WI38 (cell line): ENCODE data around the gene LTC4S.
A peak's percentile ranks its signal among the peaks of the same experiment; 100 is the strongest.

ENCODE experiments used
- H3K4me3 ChIP-seq: 2 replicates; pipeline ENCODE4 v1.5.1; 2011; ENCODE audit warnings: low read depth, mild to moderate bottlenecking, control low read depth, low read length
- TF ChIP-seq, protein P1 (sequence below): IDR thresholded peaks from 2 replicates; pipeline ENCODE4 v1.5.1; 2012; ENCODE audit warnings: low read depth, mild to moderate bottlenecking, control low read depth, low read length

The LTC4S gene

DNA sequence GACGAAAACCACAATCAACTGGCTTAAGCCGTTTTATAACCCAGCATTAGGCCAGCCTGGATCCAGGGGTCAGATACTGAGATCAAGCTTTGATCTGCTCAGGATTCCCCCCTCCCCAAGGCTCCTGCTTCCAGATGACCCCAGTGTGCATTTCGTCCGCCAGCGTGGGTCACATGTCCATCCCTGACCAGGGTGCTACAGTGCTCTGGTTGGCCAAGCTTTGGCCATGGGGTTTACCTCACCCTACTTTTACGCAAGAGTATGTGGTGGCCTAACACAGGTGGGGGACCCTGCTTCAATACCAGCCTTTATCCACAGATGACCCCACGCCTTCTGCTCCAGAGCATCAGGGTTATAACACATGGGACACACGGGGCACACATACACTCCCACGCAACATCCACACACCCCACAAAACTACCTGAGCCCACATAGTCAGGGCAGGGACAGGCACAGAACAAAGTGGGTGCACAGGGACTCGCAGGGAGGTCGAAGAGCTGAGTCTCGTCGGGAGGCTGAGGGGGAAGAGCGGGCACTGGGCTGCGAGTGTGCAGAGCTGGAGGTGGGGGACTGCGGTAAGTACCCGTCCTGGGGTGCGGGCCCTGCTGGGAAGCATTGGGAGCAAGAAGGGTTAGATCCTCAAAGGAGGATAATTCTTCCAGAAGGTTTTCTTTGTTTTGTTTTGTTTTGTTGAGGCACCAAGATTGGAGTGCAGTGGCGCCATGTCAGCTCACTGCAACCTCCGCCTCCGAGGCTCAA, 21.9 kb downstream of the LTC4S start:
- H3K4me3 ChIP-seq = no peak overlapping the region
- TF ChIP-seq, protein P1, sequence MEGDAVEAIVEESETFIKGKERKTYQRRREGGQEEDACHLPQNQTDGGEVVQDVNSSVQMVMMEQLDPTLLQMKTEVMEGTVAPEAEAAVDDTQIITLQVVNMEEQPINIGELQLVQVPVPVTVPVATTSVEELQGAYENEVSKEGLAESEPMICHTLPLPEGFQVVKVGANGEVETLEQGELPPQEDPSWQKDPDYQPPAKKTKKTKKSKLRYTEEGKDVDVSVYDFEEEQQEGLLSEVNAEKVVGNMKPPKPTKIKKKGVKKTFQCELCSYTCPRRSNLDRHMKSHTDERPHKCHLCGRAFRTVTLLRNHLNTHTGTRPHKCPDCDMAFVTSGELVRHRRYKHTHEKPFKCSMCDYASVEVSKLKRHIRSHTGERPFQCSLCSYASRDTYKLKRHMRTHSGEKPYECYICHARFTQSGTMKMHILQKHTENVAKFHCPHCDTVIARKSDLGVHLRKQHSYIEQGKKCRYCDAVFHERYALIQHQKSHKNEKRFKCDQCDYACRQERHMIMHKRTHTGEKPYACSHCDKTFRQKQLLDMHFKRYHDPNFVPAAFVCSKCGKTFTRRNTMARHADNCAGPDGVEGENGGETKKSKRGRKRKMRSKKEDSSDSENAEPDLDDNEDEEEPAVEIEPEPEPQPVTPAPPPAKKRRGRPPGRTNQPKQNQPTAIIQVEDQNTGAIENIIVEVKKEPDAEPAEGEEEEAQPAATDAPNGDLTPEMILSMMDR = no peak

DNA sequence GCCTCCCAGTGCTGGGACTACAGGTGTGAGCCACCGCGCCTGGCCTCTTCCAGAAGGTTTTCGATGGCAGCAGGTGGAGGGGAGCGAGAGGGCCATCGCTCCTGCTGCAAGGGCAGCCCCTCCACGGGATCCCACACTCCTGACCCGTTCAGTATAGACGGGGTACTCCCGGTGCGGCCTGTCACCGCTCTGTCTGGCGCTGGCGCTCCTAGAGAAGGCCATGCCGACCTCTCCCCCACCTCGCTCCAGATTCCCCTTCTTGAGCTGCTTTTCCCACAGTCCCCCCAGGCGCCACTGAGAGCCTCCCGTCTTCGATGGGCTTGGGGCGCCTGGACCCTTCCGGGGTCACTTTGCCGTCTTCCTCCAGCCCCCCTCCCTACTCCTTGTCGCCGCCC, 22.6 kb downstream of the LTC4S start:
- H3K4me3 ChIP-seq = no peak overlapping the region
- TF ChIP-seq, protein P1 = no peak

DNA sequence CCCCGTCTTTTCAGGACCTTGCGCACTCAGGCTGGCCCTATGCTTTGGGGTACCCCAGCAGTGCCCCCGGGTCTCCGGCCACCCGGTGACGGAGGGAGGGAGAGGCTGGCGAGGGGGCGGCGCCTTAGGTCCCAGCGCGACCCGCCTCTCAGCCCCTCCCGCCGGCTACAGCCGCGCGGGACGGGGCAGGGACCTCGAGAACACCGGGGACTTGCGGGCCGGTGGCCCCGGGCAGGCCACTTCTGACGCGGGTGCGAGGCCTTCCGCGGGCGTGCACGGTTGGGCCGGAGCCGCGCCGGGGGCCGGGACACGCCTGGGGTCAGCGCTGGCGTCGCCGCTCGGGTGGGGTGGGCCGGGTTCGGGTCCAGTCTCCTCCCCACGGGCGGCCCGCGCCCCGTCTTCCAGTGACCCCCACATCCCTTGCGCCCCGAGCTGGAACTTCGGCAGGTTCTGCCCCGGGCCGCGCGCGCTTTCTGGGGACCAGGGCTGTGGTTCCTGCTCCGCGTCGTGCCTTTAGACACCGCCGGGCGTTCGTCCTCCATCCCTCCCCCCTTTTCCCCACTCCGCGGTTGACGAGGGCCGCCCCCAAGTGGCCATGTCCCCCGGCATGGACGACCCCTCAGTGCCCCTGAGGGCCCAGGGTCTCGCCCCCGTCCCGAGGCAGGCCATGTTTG, 23.1 kb downstream of the LTC4S start:
- TF ChIP-seq, protein P1 = no peak
- no peak overlapping the region for H3K4me3 ChIP-seq

DNA sequence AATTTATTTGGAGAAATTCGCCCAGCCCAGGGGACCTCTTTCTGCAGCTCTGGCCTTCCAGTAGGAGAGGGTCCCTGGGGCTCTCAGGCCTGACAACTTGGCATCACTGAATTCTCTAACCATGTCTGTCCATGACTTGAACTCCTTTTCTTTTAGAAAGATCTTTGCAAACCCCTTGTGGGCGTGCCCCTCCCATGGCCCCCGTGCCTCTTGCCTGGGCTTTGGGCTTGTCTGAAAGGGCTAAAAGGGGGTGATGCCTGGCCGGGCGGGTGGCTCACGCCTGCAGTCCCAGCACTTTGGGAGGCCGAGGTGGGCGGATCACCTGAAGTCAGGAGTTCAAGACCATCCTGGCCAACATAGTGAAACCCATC, 23.7 kb downstream of the LTC4S start:
- TF ChIP-seq, protein P1 = no peak
- H3K4me3 ChIP-seq = no peak overlapping the region

DNA sequence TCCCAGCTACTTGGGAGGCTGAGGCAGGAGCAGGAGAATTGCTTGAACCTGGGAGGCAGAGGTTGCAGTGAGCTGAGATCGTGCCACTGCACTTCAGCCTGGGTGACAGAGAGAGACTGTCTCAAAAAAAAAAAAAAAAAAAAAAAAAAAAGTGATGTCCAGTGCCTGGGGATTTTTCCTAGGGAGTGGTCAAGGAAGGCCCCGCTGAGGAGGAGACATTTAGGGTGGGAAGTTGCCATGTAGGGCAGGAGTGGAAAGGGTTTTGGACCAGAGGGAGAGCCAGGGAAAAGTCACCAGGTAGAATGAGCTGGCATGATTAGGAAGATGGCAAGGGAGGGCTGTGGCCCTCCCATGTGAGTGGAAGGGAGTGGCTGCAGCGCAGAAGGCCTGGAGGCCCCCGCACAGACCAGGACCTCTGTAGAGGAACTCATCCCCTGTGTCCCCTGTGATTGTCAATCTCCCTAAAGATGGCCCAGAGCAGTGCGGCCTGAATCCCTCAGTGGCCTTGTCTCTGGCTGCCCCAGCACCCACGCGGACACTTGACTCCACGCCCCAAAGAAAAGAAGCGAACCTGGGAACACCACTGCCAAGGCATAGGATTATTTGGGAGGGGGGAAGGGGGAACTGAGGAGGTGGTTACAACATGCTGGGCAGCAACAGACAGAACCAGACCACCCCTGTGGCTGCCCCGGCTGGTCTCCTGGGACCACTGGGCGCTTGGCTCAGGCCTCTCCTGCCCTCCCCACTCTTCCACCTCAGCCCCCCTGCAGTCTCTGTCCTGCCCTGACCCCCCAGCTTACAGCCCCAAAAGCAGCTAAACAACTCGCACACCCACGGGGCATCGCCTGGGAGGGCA, 24.3 kb downstream of the LTC4S start:
- H3K4me3 ChIP-seq = peak overlapping the region; percentile 34; the same call in 1 of the 2 replicates

DNA sequence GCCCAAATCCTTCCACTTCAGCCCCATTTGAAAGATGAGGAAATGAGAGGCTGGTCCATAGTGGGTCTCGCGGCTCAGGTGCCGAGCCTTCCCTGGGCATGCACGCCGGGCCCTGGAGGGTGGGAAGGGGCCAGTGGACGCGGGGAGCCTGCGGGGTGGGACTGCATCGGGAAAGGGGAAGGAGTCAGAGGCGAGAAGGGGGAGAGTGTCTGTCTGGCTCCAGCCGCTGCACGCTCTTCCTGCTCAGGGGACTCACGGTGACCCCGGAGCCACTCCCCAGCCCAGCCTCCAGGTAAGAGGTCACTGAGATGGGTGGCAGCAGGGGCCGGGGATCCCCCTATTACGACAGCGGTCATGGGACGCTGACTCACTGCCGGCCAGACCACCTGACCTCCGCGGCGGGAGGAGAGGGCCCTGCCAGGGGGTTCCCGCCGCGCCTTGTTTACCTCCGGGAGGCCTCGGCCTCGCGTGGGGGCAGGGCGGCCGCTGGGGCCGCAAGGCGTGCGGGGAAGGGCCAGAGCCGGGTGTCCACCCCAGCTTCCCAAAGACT, 25.0 kb downstream of the LTC4S start:
- TF ChIP-seq, protein P1 = no peak
- H3K4me3 ChIP-seq = peak overlapping the region; percentile 34

More for the DNA sequence above, 24.3 kb downstream of the LTC4S start:
- TF ChIP-seq, protein P1 = no peak
